Activated CD4-positive, CD25-positive, alpha-beta regulatory T cell treated with anti-CD3 and anti-CD28 coated beads, Interleukin-2, amount 50 U/mL, for 24 hours (primary cell): ENCODE data around the gene OOSP3.
"Not testable (repeated sequence)": the region's sequence is repeated elsewhere in the genome, so short reads cannot be mapped to it uniquely, and the experiment has no call there.

ENCODE experiments used
- ATAC-seq, 2 donors: fragments of 150-1000 bp; cut with Tn5 transposase; one replicate each; pipeline ENCODE4 v1.10.0; 2021; ENCODE audit warnings: mild to moderate bottlenecking in 1 of 2, moderate library complexity in 1 of 2

The OOSP3 gene

DNA sequence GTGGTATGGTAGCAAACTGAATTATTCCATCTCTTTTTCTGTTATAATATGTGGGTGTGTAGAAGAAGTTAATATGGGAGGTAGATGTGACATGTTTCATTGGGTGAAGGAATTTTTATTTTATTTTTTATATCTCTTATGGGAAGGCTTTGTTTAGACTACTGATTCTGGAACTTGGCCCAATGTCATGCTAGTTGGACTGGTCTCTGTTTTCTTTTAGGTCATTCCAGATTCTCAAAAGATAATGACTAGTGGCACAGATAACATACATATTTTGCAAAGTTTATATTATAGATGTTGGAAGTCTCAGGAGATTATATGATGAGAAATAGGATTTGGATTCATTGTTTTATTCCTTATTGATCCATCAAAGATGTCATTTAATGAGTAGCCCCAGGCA is 1.3 kb upstream of the OOSP3 start:
- ATAC-seq = no peak

DNA sequence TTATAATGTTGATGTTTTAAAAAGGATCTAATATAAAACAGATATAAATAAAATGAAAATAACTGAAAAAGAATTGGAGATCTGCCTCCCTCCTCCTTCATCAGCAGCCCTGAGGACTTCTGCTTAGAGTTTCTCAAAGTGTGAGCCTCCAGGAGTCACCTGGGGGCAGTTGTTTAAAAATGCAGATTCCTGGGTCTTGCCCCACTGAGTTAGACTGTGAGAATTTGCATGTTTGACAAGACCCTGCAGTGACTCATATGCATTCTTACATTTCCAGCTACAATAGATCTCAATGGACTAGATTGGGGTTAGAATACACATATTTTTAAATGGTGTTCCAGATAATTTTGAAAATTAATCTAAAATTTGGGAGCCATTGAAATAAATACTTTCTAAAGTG is 798 bp upstream of the OOSP3 start:
- no peak for ATAC-seq

DNA sequence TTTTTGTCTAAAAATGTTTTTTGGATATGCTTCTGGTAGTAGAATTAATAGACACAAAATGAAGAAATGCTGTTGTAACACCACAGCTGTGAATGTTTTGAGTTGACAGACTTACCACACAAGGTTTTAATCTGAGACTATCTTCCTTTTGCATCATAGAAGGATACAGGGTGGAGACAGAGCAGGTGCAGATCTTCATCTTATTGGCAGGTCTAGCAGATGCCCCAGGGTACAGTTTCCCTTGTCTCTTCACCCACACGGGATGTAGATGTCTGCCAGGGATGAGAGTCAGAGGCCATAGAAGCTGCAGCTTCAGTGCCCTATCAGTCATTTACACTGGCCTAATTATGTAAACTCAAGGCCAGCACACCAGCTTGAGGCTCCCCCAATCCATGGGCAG is 985 bp downstream of the OOSP3 start:
- ATAC-seq = no peak

DNA sequence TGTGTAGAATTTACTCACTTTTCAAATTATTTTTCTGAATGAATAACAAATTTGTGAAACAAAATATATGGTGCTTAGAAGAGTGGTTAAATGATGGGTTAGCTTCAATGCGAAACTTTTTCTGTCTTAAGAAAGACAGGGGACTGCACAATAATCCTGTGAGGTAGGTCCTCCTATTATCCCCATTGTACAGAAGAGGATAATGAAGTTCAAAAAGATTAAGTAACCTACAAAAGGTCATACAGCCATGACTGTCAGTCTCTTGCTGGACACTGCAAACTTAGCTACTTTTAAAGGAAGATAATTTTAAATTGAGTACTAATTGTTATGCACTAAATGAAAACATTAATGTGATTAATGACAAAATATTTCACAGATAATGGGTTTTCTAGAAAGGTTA is 5.0 kb downstream of the OOSP3 start:
- no peak for ATAC-seq

DNA sequence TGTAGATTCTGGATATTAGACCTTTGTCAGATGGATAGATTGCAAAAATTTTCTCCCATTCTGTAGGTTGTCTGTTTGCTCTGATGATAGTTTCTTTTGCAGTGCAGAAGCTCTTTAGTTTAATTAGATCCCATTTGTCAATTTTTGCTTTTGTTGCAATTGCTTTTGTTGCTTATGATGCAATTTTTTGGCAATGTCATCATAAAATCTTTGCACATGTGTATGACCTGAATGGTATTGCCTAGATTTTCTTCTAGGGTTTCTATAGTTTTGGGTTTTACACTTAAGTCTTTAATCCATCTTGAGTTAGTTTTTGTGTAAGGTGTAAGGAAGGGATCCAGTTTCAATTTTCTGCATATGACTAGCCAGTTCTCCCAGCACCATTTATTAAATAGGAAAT is 8.6 kb downstream of the OOSP3 start:
- ATAC-seq = not testable (repeated sequence)

DNA sequence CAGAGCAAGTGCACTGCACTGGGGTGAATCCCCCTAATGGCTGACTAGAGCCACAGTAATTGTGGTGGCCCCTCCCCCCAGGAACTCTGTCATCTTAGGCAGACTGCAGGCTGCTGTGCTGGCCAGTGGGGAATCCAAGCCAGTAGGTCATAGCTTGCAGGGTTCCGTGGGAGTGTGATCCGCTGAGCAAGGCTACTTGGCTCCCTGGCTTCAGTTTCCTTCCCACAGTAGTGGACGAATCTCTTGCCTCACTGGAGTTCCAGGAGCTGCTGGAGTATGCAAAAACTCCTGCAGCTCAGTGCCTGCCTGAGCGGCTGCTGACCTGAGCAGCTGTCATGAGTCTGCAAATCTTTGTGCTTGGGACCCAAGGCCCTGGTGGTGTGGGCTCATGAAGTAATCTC is 13.2 kb downstream of the OOSP3 start:
- no peak for ATAC-seq

DNA sequence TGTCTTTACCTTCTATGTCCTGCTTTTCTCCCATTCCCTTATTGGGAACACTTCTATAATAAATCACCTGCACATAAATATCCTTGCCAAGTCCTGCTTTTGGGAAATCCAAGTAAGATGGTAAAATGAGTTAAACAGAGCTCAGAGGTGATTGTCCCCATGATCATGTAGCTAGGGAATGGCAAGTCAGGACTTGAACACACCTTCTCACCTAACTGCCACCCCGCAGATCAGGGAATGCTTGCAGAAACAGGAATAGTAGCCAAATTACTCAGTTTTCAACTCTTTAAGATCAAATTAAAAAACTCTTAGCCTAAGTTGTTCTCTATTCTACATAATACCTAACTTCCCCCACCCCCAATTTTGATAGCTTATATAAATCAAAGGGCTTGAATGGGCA is 16.0 kb downstream of the OOSP3 start:
- ATAC-seq = no peak

DNA sequence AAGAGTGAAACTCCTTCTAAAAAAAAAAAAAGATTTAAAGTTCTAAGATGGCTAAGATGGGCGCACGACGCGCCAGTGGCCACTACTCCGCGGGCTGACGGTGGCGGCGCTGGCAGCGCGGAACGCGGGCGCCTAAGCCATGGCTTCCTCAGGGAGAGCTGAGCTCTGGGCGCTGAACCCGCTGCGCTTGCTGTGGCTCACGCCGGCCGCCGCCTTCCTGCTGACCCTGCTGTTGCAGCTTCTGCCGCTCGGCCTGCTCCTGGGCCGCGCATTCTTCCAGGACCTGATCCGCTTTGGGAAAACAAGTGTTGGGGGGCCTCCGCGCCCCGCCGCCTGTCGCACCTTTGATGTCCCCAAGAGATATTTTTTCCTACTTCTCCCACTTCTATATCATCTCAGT is 19.5 kb downstream of the OOSP3 start:
- no peak for ATAC-seq

DNA sequence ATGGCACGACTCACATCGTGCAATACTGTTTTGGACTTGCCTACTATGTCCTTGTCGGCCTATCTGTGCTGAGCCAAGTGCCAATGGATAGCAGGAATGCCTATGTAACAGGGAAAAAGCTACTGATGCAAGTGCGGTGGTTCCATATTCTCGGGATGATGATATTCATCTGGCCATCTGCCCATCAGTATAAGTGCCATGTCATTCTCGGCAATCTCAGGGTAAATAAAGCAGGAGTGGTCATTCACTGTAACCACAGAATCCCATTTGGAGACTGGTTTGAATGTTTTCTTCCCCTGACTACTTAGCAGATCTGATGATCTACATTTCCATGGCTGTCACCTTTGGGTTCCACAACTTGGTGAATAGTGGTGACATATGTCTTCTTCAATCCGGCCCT is 20.1 kb downstream of the OOSP3 start:
- ATAC-seq = no peak

DNA sequence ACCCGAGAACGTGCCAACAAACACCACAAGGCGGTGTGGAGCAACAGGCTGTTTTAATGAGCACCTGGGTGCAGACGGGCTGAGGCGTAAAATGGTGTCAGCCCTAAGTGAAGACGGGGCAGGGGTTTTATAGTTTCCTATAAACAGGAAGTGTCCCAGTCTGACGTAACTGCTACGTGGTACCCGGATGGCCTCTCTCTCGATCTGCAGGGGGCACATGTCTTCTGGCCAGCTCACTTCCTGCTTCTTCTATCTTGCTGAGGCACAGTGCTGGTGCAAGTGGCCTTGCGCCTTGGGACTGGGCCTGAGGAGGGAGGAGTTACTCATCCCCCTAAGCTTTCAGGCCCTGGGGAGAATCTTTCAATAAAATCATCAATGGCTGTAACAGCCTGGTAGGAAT is 20.9 kb downstream of the OOSP3 start:
- no peak for ATAC-seq

DNA sequence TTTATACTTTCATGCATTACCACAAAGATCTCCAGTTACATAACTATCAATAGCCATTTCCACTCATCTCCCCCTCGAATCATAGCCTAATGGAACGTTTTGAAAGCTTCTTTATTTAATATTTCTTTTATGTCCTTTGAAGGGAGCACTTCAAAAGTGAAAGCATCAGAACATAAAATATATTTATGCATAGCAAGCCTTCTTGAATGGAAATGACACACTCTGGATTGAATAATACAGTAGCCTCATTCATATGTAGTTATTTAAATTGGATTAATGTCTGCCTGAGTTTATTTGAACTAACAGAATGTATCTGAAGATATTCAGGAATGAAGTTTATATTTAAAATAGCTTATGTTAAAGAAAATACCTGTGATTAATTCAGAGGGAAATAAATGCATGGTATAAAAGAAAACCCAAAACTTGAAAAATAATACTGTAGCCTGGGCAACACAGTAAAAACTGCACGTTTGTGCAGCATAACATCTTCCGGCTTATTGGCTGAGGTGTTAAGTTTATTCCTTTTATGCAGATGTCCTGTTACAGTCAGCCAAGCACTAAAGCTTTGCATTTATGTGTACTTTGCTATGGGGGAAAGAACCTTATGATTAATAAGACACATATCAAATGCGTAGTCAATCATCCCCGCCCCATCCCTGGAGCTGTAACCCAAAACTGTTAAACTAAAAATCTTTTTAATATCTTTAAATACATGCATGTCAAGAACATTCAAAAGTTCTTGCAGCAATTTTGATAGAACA is 22.0 kb downstream of the OOSP3 start:
- ATAC-seq = no peak

DNA sequence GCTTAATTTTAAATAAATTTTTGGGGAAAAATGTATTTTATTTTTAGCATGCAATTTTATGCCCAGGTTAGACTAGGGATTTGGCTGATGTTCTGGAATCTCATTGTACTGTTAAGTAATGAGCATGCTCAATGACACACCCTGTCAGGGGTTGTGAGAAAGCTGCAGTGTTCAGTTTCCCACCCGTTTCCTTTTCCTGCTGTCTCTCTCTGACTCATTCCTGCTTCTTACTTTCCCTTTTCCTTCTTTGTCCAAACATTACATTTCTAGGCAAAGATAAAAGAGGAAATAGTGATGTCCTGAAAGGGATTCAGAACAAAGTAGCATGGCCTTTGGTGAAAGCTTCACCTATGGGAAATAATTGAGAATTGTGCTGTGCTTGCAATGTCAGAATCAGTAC is 22.7 kb downstream of the OOSP3 start:
- ATAC-seq = no peak

DNA sequence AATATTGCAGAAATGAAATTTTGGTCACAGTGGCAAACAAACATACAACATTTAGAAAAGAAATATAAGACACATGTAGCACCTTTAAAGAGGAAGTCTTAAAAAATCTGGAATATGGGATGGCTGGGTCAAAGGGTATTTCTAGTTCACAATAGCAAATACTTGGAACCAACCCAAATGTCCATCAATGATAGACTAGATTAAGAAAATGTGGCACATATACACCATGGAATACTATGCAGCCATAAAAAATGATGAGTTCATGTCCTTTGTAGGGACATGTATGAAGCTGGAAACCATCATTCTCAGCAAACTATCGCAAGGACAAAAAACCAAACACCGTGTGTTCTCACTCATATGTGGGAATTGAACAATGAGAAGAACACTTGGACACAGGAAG is 25.0 kb downstream of the OOSP3 start:
- ATAC-seq = not testable (repeated sequence)

DNA sequence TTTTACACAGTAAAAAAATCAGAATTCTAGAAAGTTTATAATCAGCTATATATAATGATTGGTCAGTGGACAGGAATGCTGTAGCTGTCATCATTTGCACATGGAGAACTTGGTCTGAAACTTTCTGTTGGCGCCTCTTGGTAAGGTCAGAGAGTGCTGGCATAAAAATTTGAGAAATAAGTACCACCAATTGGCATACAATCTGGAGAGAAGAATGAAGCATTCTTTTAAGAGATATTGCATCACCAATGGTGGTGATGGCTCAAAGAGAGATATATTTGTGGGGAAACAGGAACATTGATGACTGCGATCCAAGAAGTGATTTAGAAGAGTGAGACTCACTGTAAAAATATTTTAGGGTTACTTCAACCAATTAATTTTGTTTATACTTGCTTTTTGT is 39.9 kb downstream of the OOSP3 start:
- no peak for ATAC-seq

DNA sequence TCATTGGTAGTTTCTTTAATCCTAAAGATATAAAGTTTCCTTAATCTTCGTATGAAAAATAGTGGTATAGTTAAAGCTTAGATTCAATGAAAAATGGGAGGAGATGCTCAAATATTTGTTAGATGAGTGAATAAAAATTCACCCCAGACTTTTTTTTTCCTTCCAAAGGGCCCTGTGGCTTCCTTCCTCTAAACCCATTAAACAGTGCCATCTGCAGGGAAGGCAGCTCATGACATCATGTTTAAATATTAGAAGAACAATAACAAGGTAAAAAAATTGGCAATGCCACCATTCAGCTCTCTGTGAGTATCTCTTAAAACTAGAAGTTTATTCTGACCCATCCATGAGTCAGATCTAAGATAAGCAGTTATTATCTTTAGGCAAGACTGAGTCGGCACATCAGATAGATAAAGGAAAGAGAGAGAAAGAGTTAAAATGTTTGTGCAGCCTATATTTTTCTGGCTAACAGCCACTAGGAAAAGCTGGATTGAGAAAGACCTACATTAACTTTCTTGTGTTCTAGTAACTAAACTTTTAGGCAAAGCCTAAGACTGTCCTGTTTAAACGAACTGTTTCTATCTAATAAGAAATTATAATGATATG is 40.5 kb downstream of the OOSP3 start:
- ATAC-seq = no peak

DNA sequence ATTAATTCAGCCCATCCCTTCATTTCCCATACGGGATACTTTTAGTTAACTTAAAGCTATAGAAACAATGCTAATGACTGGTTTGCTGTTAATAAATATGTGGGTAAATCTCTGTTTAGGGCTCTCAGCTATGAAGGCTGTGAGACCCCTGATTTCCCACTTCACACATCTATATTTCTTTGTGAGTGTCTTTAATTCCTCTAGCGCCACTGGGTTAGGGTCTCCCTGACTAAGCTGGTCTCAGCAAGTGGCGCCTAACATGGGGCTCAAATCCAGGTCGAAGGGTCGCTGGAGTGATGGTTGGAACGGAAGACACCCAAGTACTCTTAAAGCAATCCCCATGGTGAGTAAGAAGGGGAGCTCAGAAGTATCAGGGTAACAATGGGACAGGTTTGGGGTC is 45.2 kb downstream of the OOSP3 start:
- ATAC-seq = no peak

DNA sequence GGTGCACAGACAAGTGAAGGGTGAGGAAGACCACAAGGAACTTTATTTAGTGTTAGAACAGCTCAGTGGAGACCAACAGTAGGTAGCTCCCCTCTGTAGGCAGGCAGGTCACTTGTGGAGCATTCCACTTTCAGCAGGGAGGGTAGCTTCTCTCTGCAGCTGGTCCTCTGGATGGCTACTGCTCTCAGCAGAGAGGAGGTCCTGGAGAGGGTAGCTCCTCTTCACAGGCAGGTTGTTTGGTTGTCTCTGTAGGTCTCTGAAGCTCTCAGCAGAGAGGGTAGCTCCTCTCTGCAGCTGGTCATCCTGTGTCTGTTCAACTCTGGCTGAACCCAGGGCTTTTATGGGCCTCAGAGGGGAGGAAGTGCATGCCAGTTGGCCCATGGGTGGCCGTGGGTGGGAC is 53.1 kb downstream of the OOSP3 start:
- ATAC-seq = no peak

DNA sequence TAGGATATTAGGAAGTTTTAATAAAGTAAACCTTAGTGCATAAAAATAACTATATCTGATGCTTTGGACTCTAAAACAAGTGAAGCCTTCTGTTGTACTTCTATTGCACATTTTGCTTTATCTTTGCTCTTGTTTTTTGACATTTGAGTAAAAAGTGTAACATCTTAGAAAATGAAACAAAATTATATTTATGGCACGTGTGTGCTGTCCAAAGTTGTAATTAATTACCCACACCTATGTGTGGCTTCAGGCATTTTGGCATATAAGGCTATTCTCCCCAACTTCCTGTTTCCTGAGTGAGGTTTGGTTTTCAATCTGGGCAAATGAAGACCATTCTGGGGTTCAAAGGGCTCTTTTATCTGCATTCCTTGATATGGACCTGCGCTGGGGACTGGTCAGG is 59.5 kb downstream of the OOSP3 start, which contains the start of gene OOSP1:
Gene OOSP1, plus strand, starts transcription at position 301 of the 400 bp plus-strand sequence. Its CDS starts 23 bp downstream, at position 324.
- ATAC-seq = no peak

DNA sequence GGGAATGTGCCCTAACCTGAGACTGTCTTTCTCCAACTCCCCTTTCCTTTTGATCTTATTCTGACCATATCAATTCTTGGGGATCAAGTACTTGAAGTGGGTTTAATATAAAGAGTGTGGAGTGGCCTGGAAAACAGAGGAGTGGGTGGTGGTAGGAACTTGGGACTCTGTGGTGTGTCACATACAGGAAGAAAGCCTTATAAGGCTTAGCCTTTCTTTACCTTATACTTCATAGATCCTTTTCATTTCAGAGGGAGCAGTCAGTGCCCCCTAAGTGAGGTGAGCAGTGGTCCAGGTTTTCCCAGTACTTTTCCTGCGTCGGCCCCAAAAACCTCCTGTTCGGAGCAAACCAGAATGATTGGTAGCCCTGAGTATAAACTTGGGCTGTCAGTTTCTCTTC is 60.1 kb downstream of the OOSP3 start:
- ATAC-seq = no peak

DNA sequence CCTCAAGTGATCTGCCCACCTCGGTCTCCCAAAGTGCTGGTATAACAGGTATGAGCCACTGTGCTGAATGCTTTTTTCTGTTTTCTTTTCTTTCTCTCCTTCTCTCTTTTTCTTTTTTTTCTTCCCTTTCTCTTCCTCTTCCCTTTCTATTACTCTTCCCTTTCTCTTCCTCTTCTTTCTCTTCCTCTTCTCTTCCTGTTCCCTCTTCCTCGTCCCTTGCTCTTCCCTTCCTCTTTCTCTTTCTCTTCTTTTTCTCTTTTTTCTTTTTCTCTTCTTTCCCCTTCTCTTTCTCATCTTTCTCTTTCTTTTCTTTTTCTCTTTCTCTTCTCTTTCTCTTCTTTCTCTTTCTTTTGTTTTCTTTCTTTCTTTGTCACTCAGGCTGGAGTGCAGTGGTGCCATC is 60.9 kb downstream of the OOSP3 start:
- ATAC-seq = no peak

DNA sequence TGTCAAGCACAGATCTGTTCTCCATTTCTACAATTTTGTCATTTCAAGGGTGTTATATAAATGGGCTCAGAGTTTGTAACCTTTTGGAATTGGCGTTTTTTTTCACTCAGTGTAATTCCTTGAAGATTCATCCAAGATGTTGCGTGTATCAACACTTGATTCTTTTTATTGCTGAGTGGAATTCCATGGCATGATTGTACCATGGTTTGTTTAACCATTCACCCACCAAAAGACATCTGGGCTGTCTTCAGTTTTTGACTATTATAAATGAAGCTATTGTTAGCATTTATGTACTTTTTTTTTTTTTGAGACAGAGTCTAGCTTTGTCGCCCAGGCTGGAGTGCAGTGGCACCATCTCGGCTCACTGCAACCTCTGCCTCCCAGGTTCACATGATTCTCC is 62.5 kb downstream of the OOSP3 start:
- no peak for ATAC-seq

DNA sequence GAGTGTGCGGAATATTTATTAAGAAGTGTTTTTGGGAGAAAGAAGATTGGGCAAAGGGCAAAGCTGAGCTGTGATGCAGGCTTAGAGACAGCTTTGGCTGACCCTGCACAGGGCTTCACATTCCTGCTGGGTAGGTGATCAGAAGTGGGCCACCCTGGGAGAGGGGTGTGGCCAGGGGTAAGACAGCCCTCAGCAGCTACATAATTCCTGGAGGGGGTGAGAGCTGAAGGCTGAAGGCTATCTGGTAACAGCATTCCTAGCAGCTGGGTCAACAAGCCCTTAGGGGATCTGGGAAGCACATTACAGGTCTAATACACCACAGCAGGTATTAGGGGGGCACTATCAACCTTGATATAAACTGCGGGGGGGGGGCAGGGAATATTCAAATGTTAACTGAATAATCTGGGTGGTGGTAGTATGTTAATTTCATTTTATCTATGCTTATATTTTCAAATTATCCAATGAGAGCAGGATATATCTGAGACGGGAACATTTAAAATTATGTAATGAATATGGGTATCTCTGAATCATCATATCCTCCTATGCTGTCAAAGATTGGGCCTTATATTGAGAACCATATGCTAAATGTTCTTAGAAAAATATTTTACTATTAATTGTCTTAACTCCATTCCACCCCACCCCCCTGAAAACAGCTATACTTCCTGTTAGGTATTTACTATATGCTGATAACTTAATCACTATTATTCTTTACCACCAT is 65.6 kb downstream of the OOSP3 start:
- no peak for ATAC-seq

DNA sequence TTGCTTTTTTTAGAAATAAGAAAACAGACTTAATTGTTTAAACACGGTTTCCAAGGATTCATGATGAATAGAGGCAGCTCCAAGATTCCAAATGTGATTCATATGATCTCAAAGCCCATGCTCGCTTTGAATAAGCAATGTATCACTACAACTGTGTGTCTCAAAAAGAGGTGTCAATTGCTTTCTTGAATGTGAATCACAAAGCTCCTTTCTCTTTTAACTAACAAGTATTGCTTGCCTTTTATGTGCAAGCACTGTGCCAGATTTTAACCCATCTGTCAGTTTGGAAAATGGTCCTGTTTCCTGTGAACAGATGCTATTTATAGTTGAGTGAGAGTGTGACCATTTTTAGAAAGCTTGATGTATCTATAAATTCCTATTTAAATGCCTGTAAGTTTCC is 66.1 kb downstream of the OOSP3 start:
- ATAC-seq = no peak
